GM18502 (cell line): Measurements from ENCODE around the gene CACNA2D4.

ENCODE experiments used
- ATAC-seq: cut with Tn5 transposase; IDR thresholded peaks from one replicate; pipeline ENCODE4 v1.9.1; 2021; ENCODE audit warnings: mild to moderate bottlenecking; ENCODE audit not compliant: unreplicated experiment, poor library complexity

The CACNA2D4 gene

DNA sequence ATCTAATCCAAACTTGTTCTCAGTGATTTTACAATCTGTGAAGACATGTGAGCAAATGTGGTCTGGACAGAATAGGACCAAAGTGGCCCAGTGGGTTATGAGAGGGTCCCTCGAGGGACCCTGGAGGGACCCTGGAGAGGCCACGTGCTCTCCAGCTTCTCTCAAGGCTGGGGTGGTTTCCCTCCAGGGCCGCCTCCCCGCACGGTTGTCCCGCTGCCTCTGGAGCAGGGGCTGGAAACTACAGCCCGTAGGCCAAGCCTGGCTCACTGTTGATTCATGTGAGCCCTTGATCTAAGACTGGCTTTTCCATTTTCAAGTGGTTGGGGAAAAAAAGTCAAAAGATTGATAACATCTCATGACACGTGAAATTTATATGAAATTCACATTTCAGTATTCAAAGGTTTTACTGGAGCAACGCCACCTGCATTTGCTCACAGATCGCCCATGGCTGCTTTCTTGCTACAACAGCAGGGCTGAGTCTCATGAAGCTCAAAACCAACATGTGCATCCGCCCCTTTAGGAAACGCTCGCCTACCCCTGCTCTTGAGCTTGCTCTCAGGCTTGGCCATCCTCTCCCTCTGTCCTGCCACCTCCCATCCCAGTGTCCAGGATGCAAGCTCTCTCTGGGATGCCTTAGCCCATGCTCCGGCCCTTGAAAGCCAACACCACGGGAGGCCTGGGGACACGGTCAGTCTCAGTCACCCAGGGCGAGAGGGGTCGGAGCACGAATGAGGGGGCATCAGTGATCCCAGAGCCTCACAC lies 110.2 kb downstream of the CACNA2D4 start:
- ATAC-seq: no peak

DNA sequence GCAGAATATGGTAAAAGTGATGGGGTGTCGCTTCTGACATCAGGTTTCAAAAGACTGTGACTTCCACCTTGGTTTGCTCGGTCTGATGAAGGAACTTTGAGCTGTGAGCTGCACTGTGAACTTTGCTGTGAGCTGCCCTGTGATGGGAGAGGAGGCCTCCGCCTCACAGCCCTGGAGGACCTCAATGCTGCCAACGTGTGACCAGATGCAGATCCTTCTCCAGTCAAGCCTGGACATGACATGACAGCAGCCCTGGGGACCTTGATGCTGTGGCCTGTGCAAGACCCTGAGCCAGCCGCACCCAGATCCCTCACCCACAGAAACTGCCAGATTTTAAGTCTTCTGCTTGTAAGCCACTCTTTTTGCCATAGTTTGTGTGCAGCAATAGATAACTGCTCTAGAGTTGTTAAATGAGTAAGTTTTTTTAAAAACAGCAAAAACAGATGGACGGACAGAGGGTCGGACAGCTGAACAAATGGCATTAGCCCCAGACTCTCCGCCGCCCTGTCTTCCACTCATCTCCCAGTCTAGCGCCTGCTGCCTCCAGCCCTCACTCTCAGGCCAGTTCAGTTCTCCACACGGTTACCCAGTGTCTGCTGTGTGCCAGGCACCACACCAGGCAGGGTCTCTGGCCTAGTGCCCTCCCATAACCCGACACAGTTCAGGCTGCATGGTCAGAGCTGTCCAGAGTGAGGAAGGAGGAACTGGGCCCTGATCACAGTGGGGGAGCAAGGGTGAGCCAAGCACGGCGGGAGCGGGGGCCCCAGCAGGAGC lies 111.2 kb downstream of the CACNA2D4 start:
- no peak for ATAC-seq

DNA sequence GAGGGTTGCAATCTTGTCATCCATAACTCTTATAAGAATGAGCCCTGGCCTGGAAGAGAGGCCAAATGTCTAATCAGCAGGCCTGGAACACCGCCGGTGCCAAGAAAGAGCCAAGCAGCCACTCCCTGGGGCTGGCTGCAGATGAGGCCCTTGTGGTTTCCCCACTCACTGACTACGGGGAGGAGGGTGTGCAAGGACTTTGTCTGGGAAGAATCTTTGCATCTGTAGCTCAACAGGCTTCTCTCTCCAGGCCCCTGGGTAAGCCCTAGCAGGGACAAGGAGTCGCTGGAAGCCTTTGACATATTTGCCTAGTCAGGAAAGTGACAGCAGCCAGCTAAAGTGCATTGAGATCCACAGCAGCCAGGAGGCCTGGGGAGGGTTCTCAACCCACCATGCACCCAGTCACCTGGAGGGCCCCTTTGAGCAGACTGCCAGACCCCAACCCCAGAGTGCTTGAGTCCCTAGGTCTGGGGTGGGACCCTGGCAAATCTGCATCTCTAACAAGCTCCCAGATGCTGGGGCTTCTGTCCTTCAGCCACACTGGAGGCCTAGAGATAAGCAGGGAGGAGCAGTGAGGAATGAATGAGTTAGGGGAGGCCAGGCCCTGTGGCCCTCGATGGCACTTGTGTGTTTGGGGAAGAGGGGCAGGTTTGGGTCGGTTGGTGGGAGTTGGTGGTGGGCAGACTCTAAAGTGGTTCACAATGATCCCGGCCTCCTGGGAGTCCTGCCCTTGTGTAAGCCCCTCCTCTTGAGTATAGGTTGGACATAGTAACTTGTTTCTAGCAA lies 112.0 kb downstream of the CACNA2D4 start:
- ATAC-seq: no peak

DNA sequence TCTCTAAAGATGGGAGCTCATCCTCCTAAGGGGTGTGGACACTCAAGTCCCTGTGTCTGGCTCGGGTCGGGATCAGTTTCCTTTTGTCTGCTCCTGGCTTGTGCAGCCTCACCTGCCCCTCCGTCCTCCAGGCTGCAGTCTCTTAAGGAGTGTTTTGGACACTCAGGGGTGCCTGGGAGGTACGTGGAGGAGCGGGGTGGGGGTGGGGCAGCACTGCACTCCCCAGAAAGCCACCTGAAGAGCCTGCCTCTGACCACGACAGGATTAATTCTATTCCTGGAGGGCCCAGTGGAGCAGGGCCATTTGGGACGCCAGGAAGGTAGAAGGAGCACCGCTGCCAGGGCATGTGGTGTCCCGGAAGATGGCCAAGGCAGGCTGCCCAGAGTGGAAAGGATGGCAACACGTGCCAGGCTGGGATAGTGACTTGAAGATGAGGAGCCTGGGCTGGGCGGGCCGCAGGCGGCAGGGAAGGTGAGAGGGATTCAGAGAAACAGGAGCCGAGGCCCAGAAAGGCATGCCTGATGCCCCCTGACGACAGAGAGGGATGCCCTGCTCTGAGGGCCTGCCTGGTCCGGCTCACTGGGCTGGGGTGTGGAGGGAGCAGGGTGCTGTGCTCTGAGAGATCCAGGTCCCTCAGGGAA lies 112.9 kb downstream of the CACNA2D4 start:
- ATAC-seq: no peak

DNA sequence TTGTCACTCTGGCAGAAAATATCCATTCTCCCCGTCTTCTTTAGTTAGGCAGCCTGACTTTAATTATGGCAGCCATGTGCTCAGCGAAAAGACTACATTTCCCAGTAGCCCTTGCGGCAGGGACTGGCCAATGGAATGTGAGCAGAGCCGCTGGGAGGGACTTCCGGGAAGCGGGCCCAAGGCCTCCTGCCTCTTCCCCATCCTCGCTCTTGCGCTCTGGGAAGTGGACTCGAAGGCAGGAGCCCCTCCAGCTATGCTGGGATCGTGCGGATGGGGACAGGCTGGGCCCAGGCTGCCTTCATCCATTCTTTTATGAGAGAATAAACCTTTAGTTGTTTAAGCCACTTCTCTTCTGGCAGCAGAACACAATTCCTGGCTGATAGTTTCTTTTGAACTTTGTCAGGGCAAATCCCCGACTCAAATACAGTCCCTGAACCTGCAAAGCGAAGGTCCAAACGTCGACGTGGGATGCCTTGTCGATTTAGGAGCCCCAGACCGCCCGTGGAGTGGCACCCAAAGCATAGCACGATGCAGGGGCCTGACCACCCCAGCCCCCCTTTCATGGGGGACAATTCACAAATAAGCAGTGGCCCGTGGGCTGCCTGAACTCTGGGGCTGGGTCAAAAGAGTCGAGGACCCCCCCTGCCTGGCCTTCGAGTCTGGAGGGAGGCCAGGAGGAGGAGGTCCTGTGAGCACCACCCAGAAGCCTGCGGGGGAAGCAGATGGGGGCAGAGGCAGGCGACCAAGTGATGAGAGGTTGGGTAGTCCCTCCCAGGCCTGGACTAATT lies 113.7 kb downstream of the CACNA2D4 start:
- ATAC-seq: peak; percentile 89

DNA sequence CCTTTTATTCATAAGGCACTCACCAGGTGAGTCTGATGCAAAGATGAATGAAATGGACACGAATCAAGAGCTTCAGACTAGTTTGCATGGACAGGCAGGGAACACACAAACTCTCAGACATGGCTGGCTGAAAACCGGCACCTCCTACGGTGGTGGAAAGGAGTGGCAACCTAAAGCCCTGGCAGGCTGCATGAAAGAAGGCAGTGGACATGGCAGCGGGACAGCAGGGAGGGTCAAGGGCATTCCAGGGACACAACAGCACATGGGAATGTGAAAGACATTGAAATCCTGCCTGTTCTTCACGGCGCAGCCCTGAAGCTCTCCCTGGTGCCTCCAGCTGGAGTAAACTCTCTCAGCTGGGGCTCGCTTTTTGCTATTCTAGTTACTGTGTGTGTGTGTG lies 114.7 kb downstream of the CACNA2D4 start:
- no peak for ATAC-seq

DNA sequence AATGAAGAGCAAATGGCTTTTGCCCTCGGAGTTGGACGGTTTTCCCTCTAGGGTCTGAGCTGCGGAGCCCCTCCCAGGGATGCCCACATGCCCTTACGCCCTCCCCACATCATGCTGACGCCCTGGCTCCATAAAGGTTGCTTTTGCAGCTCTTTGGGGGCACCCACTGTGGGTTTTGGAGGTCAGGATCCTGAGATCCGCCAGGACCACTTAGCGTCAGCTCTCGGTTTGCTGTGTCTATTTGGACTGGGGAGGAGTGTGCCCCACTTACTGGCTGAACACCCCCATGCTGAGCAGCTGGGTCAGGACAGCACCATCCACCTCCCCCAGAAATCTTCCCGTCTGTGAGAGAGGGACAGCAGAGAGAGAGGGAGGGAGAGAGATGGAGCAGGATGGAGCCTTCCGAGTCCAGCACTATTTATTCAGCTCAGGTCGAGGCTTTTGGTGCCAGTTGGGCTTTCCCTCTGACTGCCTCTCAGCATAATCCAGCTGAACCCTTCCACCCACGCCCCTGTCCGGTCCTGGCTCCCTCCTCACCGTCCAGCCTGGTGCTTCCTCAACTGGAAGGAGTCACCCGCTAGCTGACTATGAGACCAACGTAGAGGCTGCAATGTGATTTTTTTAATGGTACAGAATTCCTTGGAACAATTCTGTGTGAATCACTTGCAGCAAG lies 117.0 kb downstream of the CACNA2D4 start:
- ATAC-seq: no peak

DNA sequence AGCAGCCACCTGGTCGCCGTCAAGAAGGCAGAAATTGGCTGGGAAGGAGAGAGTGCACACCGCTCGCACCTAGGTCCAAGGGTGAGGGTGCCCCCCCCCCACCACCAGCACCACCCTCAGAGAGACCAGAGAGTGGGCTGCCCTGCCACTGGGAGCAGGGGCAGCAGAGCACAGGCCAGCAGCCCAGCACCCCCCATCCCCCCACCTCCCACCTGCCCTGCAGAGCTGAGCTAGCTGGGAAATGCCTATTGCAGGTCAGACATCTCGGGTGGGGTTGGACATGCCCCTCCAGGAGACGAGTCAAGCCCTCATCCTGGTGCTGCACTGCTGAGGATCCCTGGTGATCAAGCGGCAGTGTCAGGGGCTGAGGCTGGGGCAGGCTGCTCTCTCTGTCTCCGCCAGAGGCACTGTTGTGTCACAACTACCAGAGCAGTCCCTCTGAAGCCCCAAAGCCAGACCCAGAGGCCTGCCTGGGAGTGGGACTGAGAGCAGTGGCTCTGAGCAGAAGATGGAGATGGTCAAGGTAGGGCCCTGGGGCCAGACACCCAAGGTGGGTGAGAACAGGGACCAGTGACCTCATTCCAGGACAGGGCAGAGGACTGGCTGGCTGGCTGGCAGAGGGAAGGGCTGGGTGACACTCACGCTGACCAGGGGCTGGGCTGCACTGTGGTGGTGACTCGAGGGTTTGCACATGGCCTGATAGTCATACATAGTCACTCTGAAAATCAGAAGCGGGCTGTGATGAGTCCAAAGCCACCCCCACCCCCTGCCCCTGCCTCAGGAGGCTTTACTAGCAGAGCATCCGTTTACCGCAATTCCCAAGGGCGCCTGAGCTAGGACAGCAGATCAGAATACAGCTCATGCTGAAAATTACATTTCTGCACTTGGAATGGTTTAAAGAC lies 117.8 kb downstream of the CACNA2D4 start:
- no peak for ATAC-seq

DNA sequence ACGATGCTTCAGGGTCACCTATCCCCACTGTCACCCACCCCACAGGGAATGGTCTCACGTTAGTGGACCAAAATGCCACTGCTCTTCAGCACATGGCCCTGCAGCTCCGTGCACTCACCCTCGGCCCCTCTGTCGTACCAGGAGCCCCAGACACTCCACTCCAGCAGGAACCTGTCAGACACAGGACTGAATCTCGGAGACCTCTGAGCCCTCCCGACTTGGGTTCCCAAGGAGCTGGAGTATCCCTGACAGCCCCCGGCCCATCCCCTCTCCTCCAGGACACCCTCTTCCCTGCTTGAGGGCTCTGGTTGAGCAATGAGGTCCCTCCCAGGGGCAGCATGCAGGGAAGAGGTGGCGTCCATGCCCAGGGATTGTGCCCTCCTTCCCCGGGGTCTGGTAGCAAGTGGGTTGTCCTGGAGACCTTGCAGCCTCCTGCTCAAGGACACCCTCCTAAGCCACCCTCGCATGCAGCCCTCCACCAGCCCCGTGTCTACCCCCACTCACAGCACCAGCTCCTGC lies 118.5 kb downstream of the CACNA2D4 start:
- ATAC-seq: no peak

DNA sequence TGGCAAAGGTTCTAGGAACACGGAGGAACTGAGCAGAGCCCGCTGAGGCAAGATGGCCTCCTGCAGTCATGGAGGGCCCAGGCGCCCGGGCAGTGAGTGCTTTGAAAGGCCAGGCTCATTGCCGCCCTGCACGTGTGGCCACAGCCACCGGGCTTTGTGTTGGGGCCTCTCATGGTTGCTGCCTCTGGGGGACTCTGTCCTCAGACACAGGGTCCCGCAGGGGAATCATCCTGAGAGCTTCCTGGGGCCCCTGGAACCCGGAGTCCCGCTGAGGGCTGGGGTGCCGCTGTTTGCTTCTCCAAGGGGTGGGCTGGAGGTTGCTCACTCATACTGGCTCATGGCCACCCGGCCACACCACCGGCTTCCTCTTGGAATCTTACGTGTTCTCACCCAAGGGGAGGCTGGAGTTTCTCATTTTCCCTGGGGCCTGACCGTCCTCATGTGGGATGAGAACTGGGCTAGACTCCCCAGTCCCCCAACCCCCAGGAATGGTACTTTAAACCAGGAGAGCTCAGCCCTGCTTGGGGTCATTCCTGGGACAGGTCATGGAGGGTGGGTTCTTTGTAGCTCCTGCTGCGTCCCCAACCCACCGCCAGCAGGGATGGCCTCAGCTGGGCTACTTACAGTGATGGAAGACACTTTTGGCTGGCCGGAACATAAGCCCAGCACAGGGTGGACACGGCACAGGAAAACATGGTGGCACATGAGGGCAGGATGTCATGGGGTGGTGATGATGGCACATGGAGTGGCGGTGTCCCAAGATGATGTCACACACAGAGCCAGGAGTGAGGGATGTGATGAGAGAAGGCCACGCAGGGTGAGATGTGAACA lies 119.2 kb downstream of the CACNA2D4 start:
- no peak for ATAC-seq

DNA sequence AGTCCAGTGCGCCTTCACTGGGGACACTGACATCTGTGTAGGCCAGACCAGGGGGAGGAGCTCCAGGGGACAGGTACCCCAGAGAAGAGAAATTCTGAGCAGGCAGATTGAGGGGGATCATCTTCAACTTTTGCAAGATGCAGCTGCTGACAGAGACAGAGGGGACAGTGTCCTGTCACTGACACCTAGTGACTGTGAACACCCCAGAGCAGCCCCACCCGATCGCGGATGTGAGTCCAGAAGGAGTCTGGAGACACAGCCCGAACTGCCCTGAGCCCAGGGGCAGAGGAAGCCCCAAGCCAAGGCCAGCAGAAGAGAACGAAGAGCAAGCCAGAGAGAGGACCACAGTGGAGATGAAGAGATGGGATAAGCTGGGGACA lies 119.8 kb downstream of the CACNA2D4 start:
- no peak for ATAC-seq

DNA sequence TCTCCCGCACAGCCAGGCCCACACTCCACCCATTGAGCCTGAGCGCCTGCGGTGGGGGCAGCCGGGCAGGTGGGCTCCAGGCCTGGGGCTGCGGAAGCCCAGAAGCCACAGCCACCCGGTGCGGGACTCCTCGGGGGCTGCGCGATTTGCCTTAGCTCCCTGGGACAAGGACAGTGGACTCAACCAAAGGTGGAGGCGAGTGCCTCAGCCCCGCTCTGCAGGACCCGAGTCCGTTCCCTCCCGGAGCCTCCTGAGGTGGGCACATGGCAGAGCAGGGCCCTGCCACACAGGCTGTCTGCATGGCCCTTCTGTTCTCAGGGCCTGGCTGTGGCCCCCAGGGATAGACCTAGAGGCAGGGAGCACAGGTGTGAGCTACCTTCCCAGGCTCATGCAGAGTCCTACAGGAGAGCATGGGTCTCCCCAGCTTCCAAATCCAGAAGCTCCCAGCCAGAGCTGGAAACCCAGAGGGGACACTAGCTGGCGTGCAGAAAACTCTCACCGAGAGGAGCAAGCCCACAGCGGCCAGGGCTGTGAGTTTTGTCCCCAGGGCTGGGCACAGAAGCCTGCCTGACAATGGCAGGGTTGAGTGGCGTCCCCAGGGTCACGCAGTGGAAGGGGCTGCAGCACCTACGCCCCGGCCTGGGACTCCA lies 120.3 kb downstream of the CACNA2D4 start:
- ATAC-seq: no peak

DNA sequence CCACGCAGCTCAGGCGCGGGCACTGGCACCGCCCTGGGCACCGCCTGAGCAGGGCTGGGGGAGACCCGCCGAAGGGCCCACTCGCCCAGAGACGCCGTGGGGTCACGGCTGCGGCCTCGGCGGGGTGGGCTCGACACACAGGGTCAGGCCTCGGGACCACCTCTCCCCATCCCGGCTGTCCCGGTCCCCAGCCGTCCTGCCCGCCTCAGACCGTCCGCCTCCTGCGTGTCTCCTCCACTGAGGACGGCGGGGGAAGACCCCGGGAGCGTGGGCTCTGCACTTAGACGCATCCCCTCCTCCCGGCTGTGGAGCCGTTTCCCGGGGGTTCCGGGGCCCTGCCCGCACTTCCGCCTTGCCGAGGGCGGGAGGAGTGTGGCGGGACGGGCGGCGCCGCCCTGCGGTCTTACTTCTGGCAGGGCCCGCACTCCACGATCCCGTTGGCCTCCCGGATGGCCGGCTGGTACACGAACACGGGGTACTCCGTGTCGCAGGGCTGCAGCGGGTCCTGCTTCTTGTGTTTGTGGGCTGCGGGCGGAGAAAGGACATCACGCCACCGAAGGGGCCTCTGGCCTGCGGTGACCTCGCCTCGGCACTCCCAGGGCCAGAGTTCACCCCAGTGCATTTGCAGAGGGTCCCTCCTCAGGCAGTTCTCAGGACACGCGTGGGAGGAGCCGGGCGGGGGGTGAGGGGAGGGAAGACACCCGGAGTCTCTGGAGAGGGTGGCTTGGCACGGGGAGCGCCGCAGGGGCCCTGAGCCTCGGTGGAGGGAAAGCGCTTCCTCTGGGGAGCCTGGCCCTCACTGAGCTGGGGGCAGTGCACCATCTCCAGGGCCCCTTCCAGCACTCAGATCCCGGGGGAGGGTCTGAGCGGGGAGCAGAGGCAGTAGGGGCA lies 121.2 kb downstream of the CACNA2D4 start:
- peak; percentile 22 for ATAC-seq

DNA sequence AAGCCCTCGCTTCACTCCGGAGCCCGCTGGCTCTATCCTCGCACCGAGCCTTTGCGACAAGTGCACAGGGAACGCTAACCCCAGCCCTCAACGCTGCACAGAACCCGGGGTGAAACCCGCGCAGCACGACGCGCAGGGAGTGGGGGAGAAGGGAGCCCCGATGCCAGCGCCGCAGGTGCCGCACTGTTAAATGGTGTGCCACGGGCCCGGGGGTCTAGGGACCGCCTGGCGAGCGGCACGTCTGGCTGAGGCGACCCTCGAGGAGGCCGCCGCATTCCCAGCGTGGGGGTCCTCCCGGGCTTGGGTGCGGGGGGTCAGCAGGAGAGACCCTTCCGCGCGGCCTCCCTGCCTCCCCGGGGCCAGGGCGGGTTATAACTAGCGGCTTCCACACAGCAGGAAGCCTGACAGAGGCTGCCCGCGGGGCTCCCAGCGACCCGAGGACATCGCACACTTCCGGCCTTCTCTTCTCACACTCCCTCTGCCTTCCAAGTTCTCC lies 121.9 kb downstream of the CACNA2D4 start:
- ATAC-seq: peak; percentile 34

DNA sequence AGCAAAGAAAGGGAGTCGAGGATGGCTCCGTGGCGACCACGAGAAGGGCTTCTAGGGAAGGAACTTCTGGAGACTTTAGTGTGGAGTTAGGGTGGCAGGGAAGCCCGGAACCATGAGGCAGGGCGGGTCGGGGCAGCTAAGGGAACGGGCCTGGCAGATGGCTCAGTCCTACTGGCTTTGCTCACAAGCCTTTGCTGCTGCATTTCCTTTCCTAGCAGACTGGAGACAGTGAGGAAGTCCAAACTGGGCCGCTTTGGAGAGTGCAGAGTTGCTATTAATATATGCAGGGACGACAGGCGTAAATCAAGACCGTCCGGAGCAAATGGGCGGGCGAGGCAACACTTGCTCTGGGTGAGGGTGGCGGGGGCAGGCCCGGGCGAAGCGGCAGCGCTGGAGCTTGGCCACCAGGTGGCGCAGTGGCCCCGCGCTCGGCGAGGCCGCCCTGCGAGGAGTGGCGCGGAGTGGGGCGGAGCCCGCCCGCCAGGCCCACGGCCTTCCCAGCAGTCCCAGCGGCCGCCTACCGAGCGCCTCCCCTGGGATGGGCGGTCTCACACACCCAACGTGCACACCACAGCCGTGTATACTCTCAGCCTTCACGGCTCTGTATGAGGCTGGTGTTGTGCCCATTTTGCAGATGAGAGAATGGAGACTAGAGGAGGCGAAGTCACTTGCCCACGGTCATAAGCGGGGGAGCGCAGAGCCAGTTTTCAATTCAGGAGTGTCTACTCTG lies 122.5 kb downstream of the CACNA2D4 start:
- peak; percentile 90 for ATAC-seq
